Cardiac septum (tissue), 1 donor: ENCODE results near the gene TTC23L. TPM values are rescaled to one million over a fixed set of nuclear protein-coding genes. Genes with fewer than 3 reads are reported as not detected.
"Not testable (repeated sequence)": the region's sequence is repeated elsewhere in the genome, so short reads cannot be mapped to it uniquely, and the experiment has no call there.

Experiments used
- DNase-seq: peaks from one replicate; pipeline ENCODE4 v3.0.0-alpha.2; 2020; ENCODE audit warnings: low spot score
- intact Hi-C: fragments of 100-400 bp; cut with DNase I; formaldehyde crosslinking; loops from one replicate; pipeline ENCODE4 v1.14.0; 2022
- total RNA-seq: library from RNA; stranded (reverse); fragmentation: NEBNext Ultra II Directional; extraction: Animal tissue kit (Norgen Biotek cat#: 25700); gene quantifications from one replicate; pipeline ENCODE4 v1.2.1, GENCODE V29; 2021
- donor health status: DM: no; HTN: no; CAD: no.

TTC23L gene
- total RNA-seq, 1 donor from 2014 or later = 0.32 TPM

DNA sequence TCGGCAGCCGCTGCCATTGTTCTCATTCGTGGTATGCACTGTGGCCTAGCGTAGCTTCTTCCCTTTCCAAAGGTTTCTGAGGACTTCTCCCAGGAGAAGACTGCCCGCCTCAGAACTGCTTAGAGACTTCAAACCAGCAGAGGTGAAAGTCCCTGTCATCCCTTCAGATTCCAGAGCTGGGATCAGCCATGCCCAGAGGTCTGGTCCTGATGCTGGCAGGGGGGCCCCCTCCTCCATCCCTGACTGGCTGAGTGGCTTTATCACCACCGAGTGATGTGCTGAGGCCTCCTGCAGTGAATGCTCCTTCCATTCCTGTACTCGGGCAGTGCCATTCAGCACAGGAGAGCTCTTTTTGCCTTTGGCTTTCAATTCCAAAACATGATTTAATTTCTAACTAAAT, 8.1 kb upstream of the TTC23L start:
- DNase-seq, intact Hi-C loops: not testable (repeated sequence)

DNA sequence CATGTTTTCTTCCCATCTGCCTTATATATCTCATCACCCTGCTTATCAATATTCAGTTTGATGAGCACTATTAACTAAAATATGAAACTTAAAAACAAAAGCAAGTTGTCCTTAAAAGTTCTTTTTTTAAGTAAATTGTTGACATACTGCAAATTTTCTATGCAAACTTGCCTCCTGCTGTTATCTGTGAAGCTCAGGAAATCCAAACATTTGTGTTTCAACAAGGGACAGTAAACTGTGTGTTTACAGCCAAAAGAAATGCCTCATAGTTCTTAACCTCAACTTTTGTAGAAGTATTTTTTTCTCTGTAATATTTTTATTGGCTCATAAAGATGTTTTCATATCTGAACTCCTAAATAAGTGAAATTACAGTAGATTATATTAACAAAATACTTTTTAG, 7.7 kb upstream of the TTC23L start:
- intact Hi-C loops = no loop called here
- no peak for DNase-seq

DNA sequence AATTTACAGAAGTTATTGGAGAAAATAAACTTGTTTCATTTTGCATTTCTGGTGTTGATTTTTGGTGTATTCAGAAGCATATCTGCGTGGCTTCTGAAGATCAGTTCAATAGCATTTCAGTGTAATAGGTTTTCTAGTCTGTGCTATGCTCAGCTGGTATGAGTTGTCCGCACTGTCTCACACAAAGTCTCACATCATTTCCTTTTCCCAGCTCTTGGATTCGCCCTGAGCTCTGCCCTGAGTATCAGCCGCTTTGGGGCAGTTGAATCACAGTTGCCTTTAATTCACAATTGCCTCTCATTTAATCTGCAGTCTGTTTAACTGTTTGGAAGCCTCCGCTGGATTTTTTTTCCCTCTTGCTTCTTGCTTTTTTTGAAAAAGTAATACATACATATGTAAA, 6.4 kb upstream of the TTC23L start:
- no peak for DNase-seq

DNA sequence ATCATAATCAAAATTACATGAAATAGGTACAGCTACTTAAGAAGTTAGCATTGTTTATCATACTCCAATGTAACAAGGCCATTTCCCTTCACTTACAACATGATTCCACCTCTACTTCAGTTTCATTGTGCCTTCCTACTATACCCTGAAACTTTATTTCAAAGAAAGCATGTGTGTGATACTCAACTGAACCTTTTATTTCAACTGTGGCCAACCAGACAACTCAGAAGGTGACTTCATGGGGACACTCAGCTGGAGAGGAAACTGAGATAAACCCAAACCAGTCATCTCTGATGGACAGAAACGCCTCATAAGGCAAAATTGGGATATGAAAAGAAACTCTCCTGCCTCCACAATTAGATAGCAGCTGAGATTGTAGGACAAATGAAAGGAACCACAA, 5.9 kb upstream of the TTC23L start:
- no peak for DNase-seq
- intact Hi-C loops = no loop called here

More for the DNA sequence above, 6.4 kb upstream of the TTC23L start:
- intact Hi-C loops = no loop called here

DNA sequence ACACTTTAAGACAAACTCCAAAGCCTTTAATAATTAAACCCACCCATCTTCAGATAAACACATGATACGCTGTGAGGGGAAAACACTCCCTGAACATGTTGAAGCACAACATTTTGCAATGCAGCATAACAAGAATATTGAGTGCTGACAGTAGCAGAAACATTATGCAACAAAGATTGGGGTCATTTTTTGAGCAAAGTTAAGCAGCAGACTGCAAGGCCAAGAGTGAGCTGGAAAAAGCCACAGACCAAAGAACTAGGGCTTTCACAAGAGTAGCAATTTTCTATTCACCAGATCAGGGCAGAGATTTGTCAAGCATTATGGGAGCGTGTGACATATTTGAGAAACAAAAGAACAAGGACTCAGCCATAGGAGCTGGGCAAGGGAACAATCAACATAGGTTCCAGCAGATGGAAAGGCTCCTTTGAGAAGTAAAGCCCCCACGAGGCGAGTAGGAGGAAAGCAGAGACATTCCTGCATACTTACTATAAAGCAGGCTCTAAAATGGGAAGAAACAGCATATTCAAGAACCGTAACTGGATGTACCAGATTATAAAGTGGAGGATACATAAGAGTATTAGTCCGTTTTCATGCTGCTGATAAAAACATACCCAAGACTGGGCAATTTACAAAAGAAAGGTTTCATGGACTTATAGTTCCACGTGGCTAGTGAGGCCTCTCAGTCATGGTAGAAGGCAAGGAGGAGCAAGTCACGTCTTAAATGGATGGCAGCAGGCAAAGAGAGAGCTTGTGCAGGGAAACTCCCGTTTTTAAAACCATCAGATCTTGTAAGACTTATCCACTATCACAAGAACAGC, 4.8 kb upstream of the TTC23L start:
- intact Hi-C loops = no loop called here
- no peak for DNase-seq

DNA sequence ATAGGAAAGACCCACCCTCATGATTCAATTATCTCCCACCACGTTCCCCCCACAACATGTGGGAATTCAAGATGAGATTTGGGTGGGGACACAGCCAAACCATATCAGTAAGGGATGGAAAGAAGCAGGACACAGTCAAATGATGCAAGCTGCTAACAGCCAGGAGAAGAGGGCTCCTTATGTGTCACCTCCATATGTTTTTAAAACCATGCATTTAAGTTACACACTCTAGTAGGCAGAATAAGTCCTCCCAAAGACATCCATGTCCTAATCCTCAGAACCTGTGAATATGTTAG, 4.2 kb upstream of the TTC23L start:
- no peak for DNase-seq
- intact Hi-C loops = loop anchor here (5.0 kb wide), 1 partner anchor 177 kb away; the partner anchor contains the start of gene RAI14

DNA sequence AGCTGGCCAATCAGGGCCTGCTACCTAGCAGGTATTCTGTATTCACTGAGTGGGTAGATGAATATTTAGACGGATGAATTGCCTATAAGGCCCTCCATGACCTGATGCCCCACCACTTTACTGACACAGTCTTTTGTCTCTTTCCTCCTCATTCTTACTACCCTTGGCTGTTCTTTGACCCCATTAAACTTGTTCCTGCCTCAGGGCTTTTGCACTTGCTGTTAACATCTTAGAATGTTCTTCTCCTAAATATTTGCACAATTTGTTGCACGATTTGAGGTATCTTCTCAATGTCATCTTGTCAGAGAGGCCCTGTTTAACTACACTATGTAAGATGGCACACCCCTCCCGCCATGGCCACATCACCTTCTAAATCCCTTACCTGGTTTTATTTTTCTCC, 3.3 kb upstream of the TTC23L start:
- intact Hi-C loops = loop anchor here (5.0 kb wide), 1 partner anchor 178 kb away; the partner anchor contains the start of gene RAI14
- DNase-seq = no peak

DNA sequence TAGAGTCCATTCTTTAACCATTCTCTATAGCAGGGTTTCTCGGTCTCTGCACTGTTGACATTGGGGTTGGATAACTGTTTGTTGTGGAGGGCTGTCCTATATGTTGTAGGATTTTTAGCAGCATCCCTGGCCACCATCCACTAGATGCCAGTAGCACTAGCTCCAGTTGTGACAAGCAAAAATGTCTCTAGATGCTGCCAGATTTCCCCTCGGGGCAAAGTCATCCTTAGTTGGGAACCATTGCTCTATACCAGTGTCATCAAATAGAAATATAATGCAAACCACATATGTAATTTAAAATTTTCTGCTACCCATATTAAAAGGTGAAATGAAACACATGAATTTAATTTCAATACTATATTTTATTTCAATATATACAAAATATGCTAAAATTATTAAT, 2.9 kb downstream of the TTC23L start:
- DNase-seq = no peak
- intact Hi-C loops = no loop called here

DNA sequence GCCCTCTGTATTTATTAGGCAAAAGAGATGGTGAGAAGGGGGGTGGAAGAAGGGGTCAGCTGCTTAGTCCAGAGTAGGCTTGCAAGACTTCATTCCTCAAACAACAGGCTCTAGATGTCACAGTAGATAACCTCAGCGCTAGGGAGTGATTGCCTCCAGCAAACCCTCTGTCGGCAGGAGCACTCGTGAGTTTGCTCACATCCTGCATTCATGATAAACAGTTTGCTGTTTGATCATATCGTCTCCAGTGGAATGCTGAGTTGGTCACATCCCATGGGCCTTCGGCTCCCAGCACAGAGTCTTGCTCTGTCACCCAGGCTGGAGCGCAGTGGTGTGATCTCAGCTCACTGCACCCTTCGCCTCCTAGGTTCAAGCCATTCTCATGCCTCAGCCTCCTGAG, 3.6 kb downstream of the TTC23L start:
- intact Hi-C loops = no loop called here
- DNase-seq = no peak

DNA sequence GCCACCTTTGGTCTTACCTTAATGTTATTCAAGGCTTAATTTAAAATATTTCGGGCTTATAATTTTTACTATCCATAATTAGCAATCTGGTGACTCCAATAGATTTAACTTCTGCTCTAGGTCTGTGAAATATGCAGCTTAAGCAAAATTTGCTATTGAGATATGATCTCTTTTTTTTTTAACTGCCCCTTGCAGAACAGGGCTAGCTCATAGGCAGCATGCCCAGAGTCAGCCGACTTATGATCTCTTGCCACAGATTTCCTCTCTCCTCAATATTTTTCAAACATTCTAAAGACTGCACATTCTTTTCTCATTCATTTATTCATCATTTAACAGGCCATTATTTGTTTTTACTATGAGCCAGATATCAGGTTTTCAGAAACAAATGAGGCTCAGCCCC, 4.5 kb downstream of the TTC23L start:
- intact Hi-C loops = no loop called here
- no peak for DNase-seq

DNA sequence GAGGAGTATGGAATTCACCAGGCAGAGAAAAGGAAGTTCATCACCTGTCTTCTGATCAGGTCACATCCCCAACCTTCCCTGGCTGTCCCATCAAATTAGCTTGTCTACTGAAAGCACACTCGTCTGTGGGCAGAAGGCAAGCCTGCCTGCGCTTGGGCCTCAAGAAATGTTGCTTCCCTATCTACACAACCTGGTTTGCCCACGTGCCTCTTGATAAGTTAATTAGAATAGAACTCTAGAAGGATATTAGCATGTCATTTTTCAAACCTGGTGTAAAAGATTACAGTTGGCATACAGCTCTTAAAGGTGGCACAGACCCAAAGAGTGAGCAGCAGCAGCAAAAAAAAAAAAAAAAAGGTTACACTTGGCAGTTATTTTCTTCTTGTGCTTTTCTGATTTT, 5.1 kb downstream of the TTC23L start:
- intact Hi-C loops = no loop called here
- no peak for DNase-seq

DNA sequence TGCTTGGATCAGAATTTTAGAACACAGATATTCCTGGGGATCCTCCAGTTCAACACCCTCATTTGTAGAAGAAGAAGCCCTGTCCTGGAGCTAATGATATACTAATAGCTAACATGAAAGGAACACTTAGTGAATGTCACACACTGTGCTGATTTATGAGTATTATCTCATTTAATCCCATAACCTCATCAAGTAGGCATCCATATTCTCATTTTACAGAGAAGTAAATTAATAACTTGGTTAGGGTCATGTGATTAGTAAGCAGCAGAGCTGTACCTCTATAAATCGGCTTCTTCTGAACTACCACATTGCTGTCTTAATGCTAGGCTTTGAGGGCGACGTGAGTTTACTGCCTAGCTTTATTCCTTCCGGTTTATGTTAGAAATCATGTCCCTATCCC, 6.0 kb downstream of the TTC23L start:
- intact Hi-C loops = no loop called here
- no peak for DNase-seq

DNA sequence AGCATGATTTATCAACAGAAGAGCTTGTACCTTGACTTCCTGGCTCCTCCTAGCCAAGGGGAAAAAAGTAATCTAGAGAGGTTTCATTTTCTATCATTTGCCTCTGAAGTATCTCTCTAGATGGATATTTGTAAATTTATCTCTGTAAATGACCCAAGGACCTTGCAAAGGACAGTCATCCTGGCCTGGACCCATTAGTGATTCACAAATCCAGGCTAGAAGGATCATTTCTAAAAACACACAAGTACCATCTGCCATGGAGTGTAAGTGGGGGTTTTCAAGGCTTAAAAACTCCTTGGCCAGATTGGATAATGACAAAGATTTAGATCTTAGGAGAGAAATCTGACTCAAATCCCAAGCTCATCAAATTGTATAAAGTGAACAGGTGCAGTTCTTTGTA, 8.1 kb downstream of the TTC23L start:
- intact Hi-C loops = no loop called here
- no peak for DNase-seq

DNA sequence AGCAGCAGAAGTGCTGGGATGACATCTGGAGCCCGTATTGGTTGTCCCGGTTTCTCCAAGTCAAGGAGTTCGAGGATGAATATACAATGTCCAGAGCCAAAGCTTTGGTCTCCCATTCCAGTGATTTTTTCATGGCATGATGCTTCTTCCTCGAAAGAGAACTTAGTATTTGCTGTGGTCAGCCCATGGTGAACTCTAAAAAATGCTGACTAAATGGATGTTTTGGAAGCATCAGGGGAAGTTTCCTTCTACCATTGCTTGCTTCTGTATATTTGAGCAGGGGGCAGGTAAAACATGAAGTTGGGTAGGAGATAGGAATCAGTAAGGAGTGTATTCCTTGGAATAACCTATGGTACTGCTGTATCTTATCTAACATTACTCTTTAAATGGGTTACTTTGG, 8.6 kb downstream of the TTC23L start:
- DNase-seq = no peak
- intact Hi-C loops = no loop called here

DNA sequence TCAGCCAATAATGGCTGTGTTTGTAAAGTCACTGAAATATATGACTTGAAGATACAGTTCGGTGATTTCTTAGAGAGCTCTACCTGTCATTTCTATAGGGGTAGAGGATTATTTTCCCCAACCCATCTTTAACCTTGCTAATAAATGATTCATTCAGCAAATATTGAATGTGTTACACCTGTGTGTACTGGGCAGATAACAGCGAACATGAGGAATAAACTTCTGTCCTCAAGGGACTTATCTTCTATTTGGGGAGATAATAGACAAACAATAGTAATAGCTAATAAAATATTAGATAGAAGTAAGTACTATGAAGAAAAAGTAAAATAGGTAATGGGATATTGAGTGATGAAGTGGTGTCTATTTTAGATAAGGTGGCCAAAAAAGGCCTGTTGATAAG, 9.3 kb downstream of the TTC23L start:
- intact Hi-C loops = no loop called here

DNA sequence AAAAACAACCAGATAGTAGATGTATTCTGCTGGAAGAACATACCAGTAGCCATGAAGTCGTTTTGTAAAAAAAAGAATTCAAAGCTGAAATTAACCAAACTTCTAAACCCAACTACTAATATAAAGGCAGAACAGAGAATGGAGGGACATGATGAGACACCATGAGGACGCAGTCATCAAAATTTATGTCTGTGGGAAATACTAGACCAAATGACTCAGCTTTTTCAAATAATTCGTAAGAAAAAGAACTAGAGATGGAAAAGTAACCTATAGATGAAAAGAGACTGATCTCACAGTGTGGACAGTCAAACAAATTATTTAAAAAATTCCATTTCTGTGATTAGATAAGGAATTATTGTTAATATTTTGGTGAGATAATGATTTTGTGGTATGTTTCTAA, 10.3 kb downstream of the TTC23L start:
- intact Hi-C loops = no loop called here

More for the DNA sequence above, 9.3 kb downstream of the TTC23L start:
- no peak for DNase-seq

DNA sequence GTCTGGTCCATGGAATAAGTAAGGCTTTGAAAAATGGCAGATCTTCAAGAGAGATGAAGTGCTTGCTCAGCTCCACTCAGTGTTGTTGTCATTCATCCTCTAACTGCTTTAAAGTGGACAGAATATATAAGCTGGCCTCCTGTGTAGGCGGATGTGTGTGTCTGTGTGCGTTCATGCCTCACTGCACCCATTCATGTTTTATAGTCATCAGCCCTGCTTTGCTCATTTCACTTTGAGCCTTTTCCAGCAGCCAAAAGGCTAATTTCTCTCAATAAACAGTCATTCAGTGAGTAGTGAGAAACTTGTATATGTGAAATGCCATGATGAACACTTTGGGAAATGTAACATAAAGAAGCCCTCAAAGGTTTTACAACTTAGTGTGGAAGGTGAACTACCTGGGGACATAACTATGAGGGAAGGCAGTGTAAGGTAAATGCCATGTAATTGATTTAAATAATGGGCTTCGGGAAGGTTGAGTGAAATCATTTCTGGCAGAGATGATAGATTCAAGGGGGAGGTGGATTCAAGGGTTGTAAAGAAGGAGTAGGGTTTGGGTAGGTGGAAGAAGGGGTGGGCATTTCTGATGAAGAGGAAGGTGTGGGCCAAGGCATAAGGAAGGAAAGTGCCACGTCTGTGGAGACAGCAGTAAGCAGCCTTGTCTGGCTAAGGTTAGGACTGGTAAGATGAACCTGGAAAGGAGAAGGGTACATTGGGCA, 15.7 kb downstream of the TTC23L start:
- DNase-seq = no peak
- intact Hi-C loops = no loop called here

More for the DNA sequence above, 10.3 kb downstream of the TTC23L start:
- DNase-seq = no peak

DNA sequence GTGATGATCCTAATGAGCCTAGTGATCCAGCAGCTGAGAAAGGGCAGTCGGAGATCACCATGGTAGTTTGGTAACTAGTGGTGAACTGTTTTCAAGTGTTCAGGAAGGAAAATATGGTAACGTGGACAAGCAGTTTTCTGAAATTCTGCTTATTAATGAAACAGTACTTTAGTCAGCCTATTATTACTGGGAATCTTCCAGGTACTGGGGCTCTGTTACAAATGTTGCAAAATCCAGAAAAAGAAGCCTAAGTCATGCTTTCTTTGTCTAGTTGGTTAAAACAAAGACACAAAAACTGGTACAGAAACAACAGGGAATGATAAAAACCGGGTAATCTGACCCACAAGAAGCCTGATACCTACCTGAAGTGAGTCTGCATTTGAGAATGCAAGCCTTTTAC, 18.2 kb downstream of the TTC23L start:
- no peak for DNase-seq
- intact Hi-C loops = no loop called here

DNA sequence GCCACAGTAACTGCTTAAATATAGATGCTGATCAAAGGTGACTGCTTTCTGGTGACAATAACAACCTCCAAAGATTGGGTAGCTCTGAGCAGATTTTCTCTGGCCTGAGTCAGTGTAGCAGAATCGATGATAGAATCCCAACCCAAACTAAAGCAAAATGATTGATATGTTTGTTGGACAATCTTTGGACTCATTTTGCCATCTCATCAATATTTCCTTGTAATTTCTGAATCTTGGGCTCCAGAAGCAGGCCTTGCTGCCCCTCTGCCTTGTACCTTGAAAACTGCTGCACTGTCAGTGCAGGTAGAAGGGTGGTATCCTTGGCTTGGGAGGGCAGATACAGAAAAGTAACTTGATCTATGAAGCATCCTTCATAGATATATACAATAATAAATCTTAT, 18.9 kb downstream of the TTC23L start:
- DNase-seq = no peak
- intact Hi-C loops = no loop called here

DNA sequence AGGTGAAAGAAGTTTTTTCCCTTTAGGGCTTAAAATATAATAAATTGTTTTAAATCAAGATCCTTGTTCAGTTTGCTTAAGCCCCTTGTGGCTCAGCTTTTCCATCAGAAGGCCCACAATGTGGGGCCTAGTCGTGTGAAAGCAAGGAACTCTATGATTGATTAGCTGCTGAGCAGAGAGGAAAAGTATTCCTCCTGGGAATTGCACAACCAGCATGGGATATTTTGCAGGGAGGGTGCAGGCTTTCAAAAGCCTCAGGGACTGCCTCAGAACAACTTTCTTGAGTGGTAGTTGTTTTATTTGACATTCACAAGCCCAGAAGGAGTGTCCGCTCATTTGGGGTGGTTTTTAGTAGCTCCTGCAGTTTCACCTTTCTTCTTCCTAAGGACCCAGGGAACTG, 19.8 kb downstream of the TTC23L start:
- no peak for DNase-seq

DNA sequence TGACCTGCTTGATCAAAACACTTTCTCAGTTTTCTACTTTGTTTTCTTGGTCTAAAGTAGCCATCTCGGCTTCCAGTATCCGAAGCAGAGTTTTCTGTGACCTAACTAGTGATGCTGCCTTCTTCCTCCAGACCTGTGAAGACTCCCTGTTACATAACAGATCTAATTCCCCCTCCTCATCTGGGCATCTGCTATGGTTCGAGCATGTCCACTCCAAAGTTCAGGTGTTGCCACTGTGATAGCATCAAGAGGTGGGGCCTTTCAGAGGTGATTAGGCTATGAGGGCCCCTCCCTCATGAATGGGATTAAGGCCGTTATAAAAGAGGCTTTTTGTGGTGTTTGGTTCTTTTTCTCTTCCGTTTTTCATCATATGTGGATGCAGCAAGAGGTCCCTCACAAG, 20.3 kb downstream of the TTC23L start:
- intact Hi-C loops = no loop called here
- no peak for DNase-seq

More for the DNA sequence above, 19.8 kb downstream of the TTC23L start:
- intact Hi-C loops = no loop called here
